Measurements from ENCODE around the gene SIX2. TPM values are rescaled to one million over a fixed set of nuclear protein-coding genes. Genes with fewer than 3 reads are reported as not detected.
"Not testable (repeated sequence)": the region's sequence is repeated elsewhere in the genome, so short reads cannot be mapped to it uniquely, and the experiment has no call there.

The SIX2 gene
- total RNA-seq, 1 experiment from 2014 or later = 0.51 TPM

- H3K36me3 ChIP-seq (ENCODE audit: control insufficient read depth, insufficient read depth, low read length) = no peaks in the 10 kb centered on the region
- BruUV-seq (replicated peaks) = no TSS peak
- no peaks in the 10 kb centered on the region for H3K9me3 ChIP-seq (ENCODE audit: control insufficient read depth, insufficient read depth, low read depth, low read length)
- in situ Hi-C loops (cut with HindIII; ENCODE audit: low pct_unique_long_range_greater_than_20kb, low sequenced_read_pairs) = no loop called here
- no peak for DNase-seq (ENCODE audit: low read depth, low spot score)
- H3K4me3 ChIP-seq (ENCODE audit: low read depth in 2 of 2, low read length in 2 of 2) = no peak overlapping the region
- H3K27me3 ChIP-seq (ENCODE audit: control insufficient read depth, insufficient read depth, low read length) = peaks cover 16% of the 10 kb centered on the region
- TF ChIP-seq TCF7L2 (IDR thresholded peaks at IDR 0.05; ENCODE audit: low read depth, low read length) = no peak
- TF ChIP-seq CTCF (IDR thresholded peaks at IDR 0.05) = no peak
- TF ChIP-seq POLR2AphosphoS5 (IDR thresholded peaks at IDR 0.05; ENCODE audit: low read depth, low read length) = no peak
- TF ChIP-seq SIN3A (IDR thresholded peaks at IDR 0.05; ENCODE audit: borderline replicate concordance, insufficient read depth, low read depth, low read length) = no peak
- no peak for TF ChIP-seq REST (IDR thresholded peaks at IDR 0.05; ENCODE audit: insufficient read depth in 1 of 2, low read depth in 2 of 2, low read length in 1 of 2)
- H3K27ac ChIP-seq (ENCODE audit: low read length) = no peak overlapping the region
- ATAC-seq = no peak
- intact Hi-C loops (cut with micrococcal nuclease; ENCODE audit: unreplicated experiment) = no loop called here
- ChIA-PET CTCF (no interaction called here), POLR2A (no interaction called here)
- no peaks in the 10 kb centered on the region for H3K4me1 ChIP-seq (ENCODE audit: control insufficient read depth, insufficient read depth, low read length)
Measured at GRCh38 chr2:45040786-45041185, 31.5 kb upstream of the SIX2 start.

GRCh38 chr2:45039804-45040203, 30.6 kb upstream of the SIX2 start:
- ATAC-seq, POLR2A ChIA-PET: not testable (repeated sequence)

GRCh38 chr2:45038861-45039260, 29.6 kb upstream of the SIX2 start:
- H3K4me1 ChIP-seq (ENCODE audit: control insufficient read depth, insufficient read depth, low read length); CTCF ChIA-PET; H3K4me3 ChIP-seq (ENCODE audit: low read depth in 2 of 2, low read length in 2 of 2); BruUV-seq (replicated peaks); ATAC-seq; DNase-seq (ENCODE audit: low read depth, low spot score); H3K27ac ChIP-seq (ENCODE audit: low read length); H3K27me3 ChIP-seq (ENCODE audit: control insufficient read depth, insufficient read depth, low read length); POLR2A ChIA-PET; H3K36me3 ChIP-seq (ENCODE audit: control insufficient read depth, insufficient read depth, low read length); in situ Hi-C loops (cut with HindIII; ENCODE audit: low pct_unique_long_range_greater_than_20kb, low sequenced_read_pairs); H3K9me3 ChIP-seq (ENCODE audit: control insufficient read depth, insufficient read depth, low read depth, low read length); intact Hi-C loops (cut with micrococcal nuclease; ENCODE audit: unreplicated experiment): not testable (repeated sequence)

More at GRCh38 chr2:45039804-45040203, 30.6 kb upstream of the SIX2 start:
- H3K4me1 ChIP-seq (ENCODE audit: control insufficient read depth, insufficient read depth, low read length); in situ Hi-C loops (cut with HindIII; ENCODE audit: low pct_unique_long_range_greater_than_20kb, low sequenced_read_pairs); H3K36me3 ChIP-seq (ENCODE audit: control insufficient read depth, insufficient read depth, low read length); H3K4me3 ChIP-seq (ENCODE audit: low read depth in 2 of 2, low read length in 2 of 2); H3K9me3 ChIP-seq (ENCODE audit: control insufficient read depth, insufficient read depth, low read depth, low read length); BruUV-seq (replicated peaks); H3K27ac ChIP-seq (ENCODE audit: low read length); CTCF ChIA-PET; intact Hi-C loops (cut with micrococcal nuclease; ENCODE audit: unreplicated experiment); DNase-seq (ENCODE audit: low read depth, low spot score): not testable (repeated sequence)
- H3K27me3 ChIP-seq (ENCODE audit: control insufficient read depth, insufficient read depth, low read length) = peaks cover 16% of the 10 kb centered on the region
